HG03457 (cell line): Measurements from ENCODE around the gene NF1.

Experiments used
- ATAC-seq: cut with Tn5 transposase; IDR thresholded peaks from one replicate; pipeline ENCODE4 v1.9.1; 2021; ENCODE audit warnings: moderate number of reproducible peaks; ENCODE audit not compliant: unreplicated experiment

NF1 gene

DNA sequence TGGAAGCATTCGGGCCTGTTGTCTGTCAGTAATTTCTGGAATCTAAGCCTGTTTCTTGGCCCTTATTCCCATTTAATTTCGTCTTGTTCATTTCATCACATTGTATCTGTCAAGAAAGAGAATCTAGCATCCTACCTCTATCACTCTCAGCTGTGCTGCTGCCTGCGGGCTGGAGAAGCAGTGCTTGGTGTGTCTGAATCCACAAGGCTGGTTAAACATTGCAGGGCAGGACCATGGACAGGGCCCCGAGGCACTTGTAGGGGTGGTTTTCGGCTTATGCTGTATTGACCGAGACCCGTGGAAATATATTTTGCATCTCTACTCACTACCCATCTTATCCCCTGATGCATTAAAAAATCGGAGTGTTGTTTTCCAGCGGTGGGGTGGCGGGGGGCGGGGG, 299.8 kb downstream of the NF1 start:
- no peak for ATAC-seq

DNA sequence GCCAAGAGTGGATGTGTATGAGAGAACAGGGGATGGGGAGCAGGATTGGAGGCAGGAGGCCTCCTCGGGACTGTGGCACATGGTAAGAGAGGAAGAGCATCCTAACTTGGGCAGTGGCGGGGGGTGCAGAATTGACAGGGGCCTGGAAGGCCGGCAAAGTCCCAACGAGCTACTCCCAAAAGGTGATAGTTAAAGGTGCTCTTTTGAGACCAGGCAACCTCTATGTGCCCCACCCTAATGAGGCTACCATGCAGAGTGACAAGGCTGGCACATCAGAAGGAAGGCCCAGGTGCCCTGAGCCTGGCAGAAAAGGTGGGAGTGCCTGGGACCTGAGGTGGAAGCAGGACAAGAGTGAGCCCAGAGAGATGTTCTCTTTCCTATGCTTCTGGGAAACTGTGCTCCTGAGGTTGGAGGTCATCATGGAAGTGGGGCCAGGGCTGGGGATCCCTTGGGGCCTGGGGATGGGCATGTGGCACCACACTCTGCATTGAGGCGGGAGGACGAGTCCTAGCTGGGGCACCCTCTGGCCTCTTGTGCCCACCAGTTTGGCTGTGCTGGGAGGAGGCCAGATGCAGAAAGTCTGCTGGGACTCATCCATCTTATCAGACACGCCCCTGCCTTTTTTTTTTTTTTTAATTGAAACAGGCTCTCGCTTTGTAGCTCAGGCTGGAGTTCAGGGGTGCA, 302.6 kb downstream of the NF1 start:
- ATAC-seq, result no peak

DNA sequence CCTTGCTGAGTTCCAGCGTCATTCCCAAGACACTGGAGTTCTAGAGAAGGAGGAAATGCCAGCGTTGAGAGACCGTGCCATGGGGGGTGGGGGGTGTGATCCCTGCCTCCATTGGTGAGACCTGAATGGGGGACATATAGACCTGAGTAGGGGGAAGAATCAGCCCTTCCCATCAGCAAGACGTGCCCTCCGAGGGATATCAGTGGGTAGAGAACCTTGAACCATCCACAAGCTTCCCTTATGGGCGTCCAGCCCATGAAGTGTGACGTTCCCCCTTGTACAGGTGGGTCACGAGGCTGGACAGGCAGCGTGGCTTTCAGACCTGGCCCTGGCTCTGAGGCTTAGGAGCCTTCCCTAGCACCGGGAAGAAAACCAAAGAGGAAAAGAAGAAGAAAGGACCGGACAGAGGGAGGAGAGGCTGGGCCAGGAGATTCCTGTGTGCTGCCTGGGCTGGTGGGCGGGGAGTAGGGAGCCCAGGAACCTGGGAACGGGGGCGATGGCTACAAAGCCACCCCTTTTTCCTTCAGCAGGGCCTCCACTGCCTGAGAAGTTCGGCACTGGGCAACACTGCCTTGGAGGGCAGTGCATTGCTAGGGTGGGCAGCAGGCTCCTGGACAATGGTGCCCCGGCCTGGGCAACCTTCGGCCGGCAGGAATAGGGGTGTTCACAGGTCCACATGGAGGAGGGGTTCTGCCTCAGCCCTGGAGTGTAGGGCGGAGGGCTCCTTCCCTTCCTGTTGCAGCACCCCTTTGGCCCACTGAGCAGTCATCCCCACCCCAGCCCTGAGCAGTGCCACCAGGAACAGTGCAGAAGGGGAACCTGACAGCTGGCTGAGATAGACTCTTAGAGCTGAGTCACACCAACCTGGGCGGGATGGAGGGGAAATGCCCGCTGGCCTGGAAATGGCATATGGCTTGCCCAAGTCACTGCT, 303.9 kb downstream of the NF1 start:
- no peak for ATAC-seq

DNA sequence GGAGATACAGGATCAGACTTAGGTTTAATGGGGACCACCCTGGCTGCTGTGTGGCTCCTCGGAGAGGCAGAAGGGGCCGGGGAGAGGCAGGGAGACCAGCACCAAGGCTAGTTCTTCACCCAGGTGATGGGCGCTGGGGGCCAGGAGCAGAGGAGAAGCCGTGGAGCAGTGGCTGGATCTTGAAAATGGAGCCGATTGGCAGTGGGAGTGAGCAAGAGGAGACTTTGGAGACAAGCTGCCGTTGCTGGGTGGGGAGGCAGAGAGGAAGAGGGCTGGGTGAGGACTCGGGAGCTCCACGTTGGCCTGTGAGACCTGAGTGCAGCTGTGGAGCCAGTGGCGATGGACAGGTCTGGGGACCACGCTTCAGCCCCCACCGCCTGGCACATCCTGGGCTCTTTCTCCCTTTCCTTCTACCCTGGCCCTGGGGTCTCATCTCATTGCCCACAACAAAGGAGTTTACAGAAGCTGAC, 305.7 kb downstream of the NF1 start:
- no peak for ATAC-seq

DNA sequence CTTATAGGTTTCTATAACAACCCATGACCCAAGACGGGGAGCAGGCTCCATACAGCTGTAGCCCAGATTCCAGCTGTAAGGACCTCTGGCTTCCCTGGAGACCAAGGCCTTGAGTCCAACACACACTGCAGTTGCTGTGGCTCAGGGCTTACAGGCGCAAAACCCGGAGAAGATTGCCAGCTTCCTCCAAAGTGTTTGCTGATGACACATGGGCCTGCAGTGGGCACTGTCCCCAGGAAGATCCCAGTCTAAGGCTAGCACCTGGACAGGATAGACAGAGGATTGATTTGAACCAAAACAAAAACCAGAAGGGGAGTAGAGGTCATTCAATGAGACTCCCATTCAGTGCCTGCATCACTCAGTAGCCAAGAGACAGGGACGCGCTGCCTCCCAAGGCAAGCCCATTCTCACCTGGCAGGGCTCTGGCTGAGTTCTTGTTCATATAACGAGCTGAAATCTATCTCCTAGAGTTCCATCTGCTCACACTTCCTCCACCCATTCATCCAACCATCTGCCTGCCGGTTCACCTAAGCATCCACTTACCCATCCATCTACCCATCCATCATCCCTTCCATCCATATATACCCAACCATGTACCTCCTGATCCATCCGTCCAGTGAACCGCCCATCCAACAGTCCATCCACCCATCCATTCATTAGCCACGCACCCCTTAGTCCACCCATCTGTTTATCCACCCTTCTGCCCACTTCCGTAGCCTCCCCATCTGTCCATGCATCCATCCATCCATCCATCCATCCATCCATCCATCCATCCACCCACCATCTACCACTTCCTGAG, 306.9 kb downstream of the NF1 start:
- no peak for ATAC-seq

DNA sequence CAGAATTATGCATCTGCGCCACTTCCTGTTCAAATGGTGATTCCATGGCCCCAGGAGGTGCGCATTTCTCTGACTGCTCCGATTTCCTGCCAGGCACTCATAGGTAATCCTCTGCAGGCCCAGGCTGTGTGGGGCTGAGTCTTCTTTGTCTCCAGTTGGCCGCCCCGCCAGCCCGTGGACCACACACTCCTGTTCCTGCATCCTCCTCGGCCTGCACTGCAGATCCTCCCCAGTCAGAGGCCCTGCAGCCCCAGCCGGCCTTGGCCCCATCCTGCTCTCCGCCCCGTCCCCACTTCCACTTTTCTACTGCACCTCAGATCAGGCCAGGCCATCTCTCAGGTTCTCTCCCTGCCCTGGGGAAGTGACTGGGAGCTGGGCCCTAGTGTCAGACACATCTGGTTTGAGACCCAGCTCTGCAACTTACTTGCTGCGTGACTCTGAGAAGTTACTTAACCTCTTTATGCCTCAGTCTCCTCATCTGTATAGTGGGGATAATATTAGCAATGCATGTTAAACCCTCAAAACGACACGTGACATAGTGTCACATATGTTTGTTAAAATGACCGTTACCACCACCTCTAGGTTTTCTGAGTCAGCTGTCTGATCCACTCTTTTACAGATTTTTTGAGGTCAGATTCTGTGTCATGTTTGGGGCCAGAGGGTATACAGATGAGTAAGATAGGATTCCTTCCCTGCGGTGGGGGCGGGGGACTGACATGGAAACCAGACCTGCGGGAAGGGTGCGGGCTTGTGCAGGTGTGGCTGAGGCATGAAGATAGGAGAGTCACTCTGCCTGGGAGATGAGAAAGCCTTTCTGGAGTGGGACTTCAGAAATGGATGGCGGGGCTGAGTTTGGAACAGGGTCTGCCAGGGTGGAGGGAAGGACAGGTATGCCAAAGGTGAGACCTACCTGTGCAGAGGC, 309.5 kb downstream of the NF1 start:
- ATAC-seq, result no peak

DNA sequence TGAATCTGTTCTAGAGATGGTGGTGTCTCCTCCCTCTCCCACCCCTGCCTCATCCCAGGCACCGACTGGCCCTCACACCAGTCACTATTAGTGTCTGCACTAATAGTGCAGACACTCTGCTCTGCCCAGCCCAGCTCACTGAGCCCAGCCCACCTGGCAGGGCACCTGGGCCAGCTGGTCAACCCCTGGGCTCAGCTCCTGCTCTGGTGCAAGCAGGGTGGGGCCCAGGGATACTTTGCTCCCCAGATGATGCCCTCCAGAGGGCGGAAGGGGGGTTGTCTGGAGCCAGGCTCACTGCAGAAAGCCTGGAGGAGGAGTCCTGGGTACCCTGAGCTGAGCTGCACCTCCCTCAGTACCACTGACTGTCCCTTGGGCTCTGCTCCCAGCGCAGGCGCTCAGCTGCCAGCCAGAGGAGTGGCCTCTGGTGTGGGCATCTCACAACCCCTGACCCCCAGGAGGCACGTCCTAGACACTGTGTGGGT, 311.2 kb downstream of the NF1 start:
- no peak for ATAC-seq

DNA sequence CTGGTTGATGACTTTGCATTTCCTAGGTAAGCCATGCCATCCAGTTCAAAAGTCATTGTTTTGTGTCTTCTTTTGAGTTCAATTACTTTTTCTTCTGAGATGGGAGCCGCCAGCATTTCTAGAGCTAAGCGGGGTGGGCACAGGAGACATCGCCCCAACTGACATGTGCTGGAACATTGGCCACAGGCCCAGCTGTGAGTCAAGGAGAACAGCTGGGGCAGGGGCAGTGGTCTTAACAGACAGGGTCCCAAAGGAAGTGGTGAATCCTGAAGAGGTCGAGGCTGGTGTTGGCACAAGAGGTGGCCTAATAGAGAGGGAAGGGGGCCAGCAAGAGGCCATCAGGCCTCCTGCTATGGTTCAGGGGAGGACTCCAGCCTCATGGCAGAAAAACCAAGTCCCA, 313.8 kb downstream of the NF1 start:
- no peak for ATAC-seq

DNA sequence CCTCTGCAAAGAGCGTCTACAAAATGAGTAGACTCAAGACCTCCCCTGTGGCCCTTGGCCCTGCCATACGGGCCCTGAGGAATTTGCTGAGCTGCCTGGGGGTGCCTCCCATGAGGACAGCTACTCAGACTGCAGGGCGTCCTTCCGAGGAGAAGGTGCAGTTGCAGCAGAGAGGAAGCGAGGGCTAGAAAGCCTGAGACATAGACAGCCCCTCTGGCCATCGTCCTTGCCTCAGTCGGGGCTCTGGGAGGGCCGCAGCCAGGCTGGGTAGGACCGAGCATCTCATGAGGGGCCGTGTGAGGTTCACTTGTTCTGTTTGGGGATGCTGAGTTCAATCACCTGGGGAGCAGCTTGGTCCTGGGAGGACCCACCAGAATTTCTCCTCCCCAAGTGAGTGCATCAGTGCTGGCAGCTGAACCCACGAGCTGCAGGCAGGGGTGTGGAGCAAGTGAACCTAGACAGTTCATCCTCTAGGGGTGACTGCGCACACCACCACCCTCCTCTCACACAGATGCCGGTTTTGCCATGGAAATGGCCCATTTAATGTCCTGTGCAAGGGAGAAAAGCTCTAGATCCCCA, 317.0 kb downstream of the NF1 start:
- no peak for ATAC-seq

DNA sequence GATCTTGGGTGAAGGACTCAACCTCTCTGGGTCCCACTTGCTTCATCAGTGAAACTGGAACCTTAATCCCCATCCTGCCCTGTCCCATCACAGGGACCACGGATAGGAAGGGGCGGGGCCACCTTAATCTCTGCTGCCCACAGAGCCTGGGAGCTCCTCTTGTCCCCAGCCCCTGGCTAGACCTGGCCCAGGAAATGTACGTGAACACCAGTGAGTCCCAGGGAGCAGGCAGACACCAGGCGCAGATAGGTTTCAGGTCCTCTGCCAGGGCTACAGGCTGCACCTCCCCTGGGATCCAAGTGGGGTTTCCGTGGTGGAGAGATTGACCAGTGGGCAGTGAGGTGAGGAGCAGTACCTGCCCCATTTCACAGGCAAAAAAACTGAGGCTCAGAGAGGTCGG, 317.7 kb downstream of the NF1 start:
- no peak for ATAC-seq

DNA sequence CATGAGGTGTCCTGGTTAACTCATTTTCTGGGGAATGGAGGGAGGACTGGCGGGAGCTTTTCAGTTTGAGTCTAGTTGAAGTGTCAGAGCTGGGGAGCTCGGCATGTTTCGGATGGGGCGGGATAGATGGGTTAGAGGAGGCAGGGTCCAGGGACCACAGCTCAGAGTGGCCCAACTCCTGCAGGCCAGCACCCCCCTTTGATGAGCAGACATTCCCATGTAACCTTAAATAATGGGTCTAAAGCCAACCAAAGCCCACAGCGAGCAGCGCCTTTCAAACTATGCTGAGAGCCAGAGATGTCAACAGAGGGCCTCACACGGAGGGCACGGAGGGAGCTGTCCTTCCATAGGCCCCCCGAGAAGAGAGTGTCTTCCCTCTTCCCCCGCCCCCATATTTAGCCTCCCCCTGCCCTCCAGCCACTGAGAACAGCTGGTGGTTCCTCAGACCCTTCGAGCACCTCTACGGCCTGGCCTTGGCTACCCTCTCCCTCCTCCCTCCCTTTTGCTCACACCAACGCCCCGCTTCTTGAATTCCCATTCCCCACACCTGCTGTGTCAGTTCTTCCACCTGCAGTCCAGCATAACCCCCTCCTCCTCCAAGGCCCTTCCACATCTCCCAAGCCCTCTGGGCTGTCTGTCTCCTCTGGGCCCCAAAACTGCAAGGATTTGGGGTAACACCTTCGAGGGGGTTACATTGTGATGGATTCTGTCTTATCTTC, 318.5 kb downstream of the NF1 start:
- no peak for ATAC-seq

DNA sequence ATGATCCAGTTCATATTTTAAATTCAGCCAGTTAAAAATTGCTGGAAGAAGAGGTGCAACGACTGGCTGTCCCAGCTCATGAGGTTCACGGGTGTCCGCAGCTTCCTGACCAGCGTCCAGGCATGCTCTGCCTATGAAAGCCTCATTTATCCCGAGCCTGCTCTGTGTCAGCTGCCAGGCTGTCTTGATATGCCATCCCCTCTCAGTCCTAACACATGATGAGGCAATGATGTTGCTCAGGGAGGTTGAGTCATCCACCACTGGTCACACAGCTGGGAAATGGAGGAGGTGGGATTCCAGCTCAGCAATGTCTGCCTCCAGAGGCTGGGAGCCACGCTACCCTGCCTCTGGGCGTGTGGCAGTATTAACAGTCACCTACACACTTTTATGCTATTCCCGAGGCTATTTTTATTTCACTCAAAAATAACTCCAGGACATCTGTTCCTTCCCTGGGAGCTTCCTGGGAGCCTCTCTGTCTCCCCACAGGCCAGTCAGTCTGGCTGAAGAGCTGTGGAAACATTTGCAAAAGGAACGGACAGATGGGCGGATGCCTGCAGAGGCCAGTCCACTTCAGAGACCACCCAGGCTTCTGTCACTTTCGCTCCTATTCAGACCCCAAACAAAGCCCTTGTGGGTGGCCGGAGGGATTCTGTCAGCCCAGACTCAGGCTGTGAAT, 319.2 kb downstream of the NF1 start:
- ATAC-seq, result no peak

DNA sequence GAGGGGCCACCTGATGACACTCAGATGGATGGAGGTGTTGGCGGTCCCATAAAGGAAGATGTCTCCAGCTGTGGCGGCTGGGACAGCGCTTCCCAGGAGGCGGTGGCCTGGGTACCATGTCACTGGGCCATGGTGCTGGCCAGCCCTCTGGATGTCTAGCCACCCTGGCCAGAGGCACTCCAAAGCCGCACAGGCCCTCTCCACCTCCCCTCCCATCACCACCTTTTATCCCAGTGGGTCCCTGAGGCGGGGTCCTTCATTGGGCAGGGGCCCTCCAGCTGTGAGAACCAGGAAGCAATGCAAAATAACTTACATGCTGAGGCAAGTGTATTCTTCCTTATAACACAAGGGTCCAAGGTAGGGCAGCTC, 319.8 kb downstream of the NF1 start:
- ATAC-seq, result no peak

DNA sequence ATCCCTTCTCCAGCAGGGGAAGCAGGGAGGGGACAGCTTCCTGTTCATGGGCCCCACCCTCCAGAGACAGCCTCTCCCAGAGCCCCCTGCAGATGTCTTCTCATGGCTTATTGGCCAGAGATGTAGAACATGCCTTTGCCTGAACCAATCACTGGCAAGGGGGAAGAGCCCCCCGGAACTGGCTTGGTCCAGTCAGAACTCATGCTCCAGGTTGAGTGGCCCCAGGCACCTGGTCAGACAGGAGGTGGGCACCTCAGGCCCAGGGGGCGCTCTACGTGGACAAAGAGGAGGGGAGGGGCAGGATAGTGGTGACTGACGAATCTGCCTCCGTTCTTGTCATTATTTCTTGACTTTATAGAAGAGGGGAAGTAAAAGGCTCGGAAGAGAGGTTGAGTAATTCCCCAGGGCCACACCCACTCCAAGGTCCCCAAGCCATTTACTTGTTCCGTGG, 320.3 kb downstream of the NF1 start:
- ATAC-seq, result no peak

DNA sequence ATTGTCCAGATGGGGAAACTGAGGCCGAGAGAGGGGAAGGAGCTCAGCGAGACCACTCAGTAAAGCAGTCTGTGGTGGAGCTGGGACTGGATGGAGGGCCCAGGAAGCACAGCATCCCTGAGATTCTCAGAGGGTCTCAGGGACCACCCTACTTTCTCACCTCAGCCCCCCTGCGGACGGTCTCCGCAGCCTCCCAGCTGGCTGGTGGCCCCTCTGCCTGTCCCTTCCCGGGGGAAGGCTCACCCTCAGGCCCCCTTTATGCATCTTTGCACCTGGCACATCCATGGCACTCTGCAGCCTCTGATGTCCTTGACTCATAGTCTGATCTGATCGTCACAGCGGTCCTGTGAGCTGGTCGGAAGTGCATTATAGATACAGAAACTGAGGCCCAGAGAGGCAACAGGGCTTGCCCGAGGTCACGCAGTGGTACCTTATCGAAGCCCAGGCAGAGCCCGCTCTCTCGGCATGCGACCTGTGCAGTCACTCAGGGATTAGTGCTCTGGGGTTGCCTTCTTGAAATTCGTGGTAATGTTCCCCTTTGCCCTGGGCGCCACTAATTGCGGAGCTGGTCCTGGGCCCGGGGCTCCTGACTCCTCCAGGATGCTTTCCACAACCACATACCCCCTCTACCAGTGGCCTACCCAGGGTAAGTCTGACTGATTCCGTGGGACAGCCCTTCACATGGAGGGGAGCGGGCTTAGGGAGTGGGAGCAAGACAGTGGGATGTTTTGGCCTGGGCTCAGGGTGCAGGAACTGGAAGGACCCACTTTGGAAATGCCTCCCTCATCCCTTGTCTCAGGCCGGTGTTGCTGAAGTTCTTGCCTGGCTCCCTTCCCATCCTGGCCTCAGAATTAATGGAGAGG, 321.1 kb downstream of the NF1 start:
- no peak for ATAC-seq

DNA sequence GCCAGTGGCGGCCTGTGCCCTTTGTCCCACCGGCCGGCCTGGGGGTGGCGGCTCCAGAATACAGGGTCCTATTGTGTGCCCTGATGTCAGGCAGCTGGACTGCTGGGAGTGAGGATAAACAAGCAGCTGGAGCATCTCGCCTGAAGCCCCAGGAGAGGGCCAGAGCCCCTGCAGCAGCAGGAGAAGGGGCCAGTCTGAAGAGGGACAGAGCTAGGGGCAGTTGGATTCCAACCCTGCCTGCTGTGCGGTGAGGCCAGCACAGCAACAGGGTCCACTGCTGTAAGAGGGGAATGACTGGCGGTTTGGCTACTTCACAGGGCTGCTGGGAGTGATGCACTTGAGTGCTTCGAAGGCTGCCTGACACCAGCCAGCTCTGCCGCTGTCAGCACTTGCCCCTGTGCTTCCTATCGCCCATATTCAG, 321.7 kb downstream of the NF1 start:
- no peak for ATAC-seq

DNA sequence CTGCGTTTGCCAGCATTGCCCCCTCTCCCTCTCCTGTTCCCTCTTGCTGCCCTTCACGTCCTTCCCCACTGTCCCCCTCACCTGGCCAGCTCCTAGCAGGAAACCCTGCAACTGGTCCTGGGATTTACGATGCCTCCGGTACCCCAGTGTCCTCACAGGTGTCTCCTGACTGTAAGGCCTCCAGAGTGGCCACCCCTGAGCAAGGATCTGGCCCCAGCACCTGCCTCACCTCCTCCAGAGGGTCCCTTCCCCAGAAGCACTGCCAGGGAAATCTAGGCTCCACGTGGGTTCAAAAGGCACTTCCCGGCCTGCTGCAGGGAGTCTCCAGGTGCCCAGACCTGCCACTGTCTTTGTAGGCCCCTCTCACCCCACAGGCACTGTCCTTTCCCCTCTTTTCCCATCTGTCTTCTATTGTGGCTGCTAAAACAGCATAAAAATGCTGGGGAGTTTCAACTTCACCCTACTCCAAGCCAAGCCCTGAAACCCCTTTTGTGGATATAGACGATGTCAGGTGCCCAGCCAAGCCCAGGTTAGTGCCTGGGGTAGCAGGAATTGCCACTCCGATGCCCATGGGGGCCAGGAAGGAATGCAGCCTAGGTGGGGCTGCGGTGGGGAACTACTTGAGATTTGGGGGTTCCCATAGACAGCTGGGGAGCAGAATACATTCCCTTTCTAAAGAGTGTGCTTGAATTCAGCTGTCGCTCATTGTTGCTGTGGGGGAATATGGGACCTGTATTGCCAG, 322.4 kb downstream of the NF1 start:
- ATAC-seq, result no peak
